Measurements from ENCODE around the gene GABRQ. TPM values are rescaled to one million over a fixed set of nuclear protein-coding genes. Genes with fewer than 3 reads are reported as not detected.

Gene GABRQ
- total and polyA plus RNA-seq, 2 of the 13 experiments (the other 11 are each of a cell fraction or from before 2014, with no cell fraction given): not detected

- peak; percentile 61 for TF ChIP-seq CTCF (CRISPR knock-in tag; IDR thresholded peaks at IDR 0.05)
- TF ChIP-seq MTERF4 (CRISPR knock-in tag; IDR thresholded peaks at IDR 0.05): no peak
- TF ChIP-seq ZNF17 (CRISPR knock-in tag; IDR thresholded peaks at IDR 0.05): no peak
- TF ChIP-seq ZBTB38 (CRISPR knock-in tag; IDR thresholded peaks at IDR 0.05): no peak
- no peak for TF ChIP-seq BHLHE40 (IDR thresholded peaks at IDR 0.05; ENCODE audit: low read length)
- no peak for TF ChIP-seq MATR3 (CRISPR knock-in tag; IDR thresholded peaks at IDR 0.05)
- no peak for TF ChIP-seq HMGA1 (CRISPR knock-in tag; conservative IDR thresholded peaks at IDR 0.05)
- no peak for TF ChIP-seq ZFAT (CRISPR knock-in tag; conservative IDR thresholded peaks at IDR 0.05)
Observed at GRCh38 chrX:152632445-152633097, 5.1 kb upstream of the GABRQ start (continued).

GRCh38 chrX:152635941-152636340 lies 1.8 kb upstream of the GABRQ start:
- no peak overlapping the region for H3K4me2 ChIP-seq (ENCODE audit: low read depth, low read length)
- H2AFZ ChIP-seq (ENCODE audit: low read length): no peak overlapping the region
- intact Hi-C loops (cut with micrococcal nuclease; ENCODE audit: unreplicated experiment) (loop anchor here (1.0 kb wide), 2 partner anchors 883 to 887 kb away; no protein-coding TSS in a partner anchor), in situ Hi-C loops (cut with HindIII; ENCODE audit: extremely low pct_ligation_motif_present, low pct_unique_long_range_greater_than_20kb) (loop anchor here (5.0 to 25.0 kb wide), 2 partner anchors 176 to 894 kb away; no protein-coding TSS in a partner anchor)
- 0% methylated on average over 7 of the region's 7 CpGs for WGBS (ENCODE audit: low lambda C conversion rate)
- DNase-seq (ENCODE audit: low spot score): peak; percentile 27
- peak; percentile 75 for ATAC-seq
- H3K27me3 ChIP-seq (ENCODE audit: control insufficient read depth in 1 of 2, insufficient read depth in 2 of 2, low read length in 2 of 2): peaks cover 0 to 9% of the 10 kb centered on the region in 2 experiments; a peak in 2 of 5 replicates
- no peak overlapping the region for H3K4me3 ChIP-seq (replicated peaks in 1 of 3; ENCODE audit: insufficient read depth in 1 of 3, low read depth in 2 of 3, low read length in 3 of 3)
- H3K9me3 ChIP-seq (ENCODE audit: low read length): no peaks in the 10 kb centered on the region
- H3K27ac ChIP-seq (ENCODE audit: extremely low read length, insufficient read depth, low read length): no peak overlapping the region
- ChIA-PET CTCF (ENCODE audit: low intra/inter-chr PET ratio, low total read pairs) (interaction anchor here (0.7 to 1.8 kb wide), 3 partner anchors 883 to 922 kb away, joined by 4 to 12 read pairs (median 11); no protein-coding TSS in a partner anchor), POLR2A (no interaction called here)
- no peaks in the 10 kb centered on the region for H3K36me3 ChIP-seq (replicated peaks in 1 of 2; ENCODE audit: control insufficient read depth in 1 of 2, insufficient read depth in 2 of 2, low read length in 2 of 2)
- no peaks in the 10 kb centered on the region for H4K20me1 ChIP-seq (ENCODE audit: insufficient read depth, low read length)
- H3K79me2 ChIP-seq (ENCODE audit: insufficient read depth, low read length): no peaks in the 10 kb centered on the region
- no peaks in the 10 kb centered on the region for H3K4me1 ChIP-seq (ENCODE audit: insufficient read depth, low read length)
- FAIRE-seq: peak; percentile 97
- no TSS peak for BruUV-seq (replicated peaks)
- peak; percentile 79 for TF ChIP-seq STAG1 (CRISPR knock-in tag; IDR thresholded peaks at IDR 0.05)
- TF ChIP-seq HES4 (CRISPR knock-in tag; IDR thresholded peaks at IDR 0.05; ENCODE audit: borderline replicate concordance): no peak
- no peak for TF ChIP-seq ZNF205 (CRISPR knock-in tag; IDR thresholded peaks at IDR 0.05)
- TF ChIP-seq SMC3 (IDR thresholded peaks at IDR 0.05; ENCODE audit: low read length): peak; percentile 72; the same call in 1 of the 2 replicates
- TF ChIP-seq CTCF (CRISPR knock-in tag; IDR thresholded peaks at IDR 0.05): peak; percentile 72
- TF ChIP-seq ZBTB37 (CRISPR knock-in tag; IDR thresholded peaks at IDR 0.05): no peak
- H3K9ac ChIP-seq (ENCODE audit: insufficient read depth, low read depth, low read length): no peak overlapping the region
